Astrocyte of the spinal cord (primary cell): ENCODE results near the gene IAH1.

Source experiments
- DNase-seq: peaks from one replicate; pipeline ENCODE4 v3.0.0; 2011; ENCODE audit warnings: low read depth, low spot score
- H3K4me3 ChIP-seq: 2 replicates; pipeline ENCODE4 v1.5.1; 2011; ENCODE audit warnings: low read depth, mild to moderate bottlenecking, low read length, moderate library complexity
- CTCF ChIP-seq: IDR thresholded peaks from 2 replicates; pipeline ENCODE4 v1.5.1; 2012; ENCODE audit warnings: low read depth, mild to moderate bottlenecking, low read length, inconsistent platforms
- in situ Hi-C: cut with HindIII; loops from 2 replicates; pipeline ENCODE4 v1.10.0; 2017; ENCODE audit warnings: low sequenced_read_pairs

IAH1 gene

GRCh38 chr2:9472511-9472910 lies 1.8 kb upstream of the IAH1 start:
- DNase-seq, result no peak
- no peak for TF ChIP-seq CTCF
- in situ Hi-C loops, result no loop called here

GRCh38 chr2:9473308-9473984 lies 905 bp upstream of the IAH1 start:
- in situ Hi-C loops, result no loop called here
- DNase-seq, result no peak
- peak overlapping the region; percentile 65 for H3K4me3 ChIP-seq
- TF ChIP-seq CTCF, result no peak

More at GRCh38 chr2:9472511-9472910, 1.8 kb upstream of the IAH1 start:
- no peak overlapping the region for H3K4me3 ChIP-seq

GRCh38 chr2:9473985-9474360 lies 378 bp upstream of the IAH1 start:
- in situ Hi-C loops, result no loop called here
- no peak for TF ChIP-seq CTCF
- H3K4me3 ChIP-seq, result peak overlapping the region; percentile 65
- peak; percentile 27 for DNase-seq

GRCh38 chr2:9477914-9478313 lies 3.6 kb downstream of the IAH1 start:
- in situ Hi-C loops, result no loop called here
- no peak overlapping the region for H3K4me3 ChIP-seq
- no peak for TF ChIP-seq CTCF
- DNase-seq, result no peak

GRCh38 chr2:9478526-9478925 lies 4.2 kb downstream of the IAH1 start:
- TF ChIP-seq CTCF, result no peak
- in situ Hi-C loops, result no loop called here
- DNase-seq, result no peak
- no peak overlapping the region for H3K4me3 ChIP-seq

GRCh38 chr2:9480157-9480556 lies 5.8 kb downstream of the IAH1 start:
- in situ Hi-C loops, result no loop called here
- no peak overlapping the region for H3K4me3 ChIP-seq
- no peak for DNase-seq
- no peak for TF ChIP-seq CTCF

GRCh38 chr2:9483107-9483506 lies 8.8 kb downstream of the IAH1 start:
- no peak for DNase-seq
- no peak overlapping the region for H3K4me3 ChIP-seq
- in situ Hi-C loops, result no loop called here
- no peak for TF ChIP-seq CTCF
